HG03378 (cell line): ENCODE results near the gene LCN2.
"Not testable (repeated sequence)": the region's sequence is repeated elsewhere in the genome, so short reads cannot be mapped to it uniquely, and the experiment has no call there.

Source experiments
- ATAC-seq: cut with Tn5 transposase; IDR thresholded peaks from one replicate; pipeline ENCODE4 v1.9.1; 2021; ENCODE audit warnings: mild to moderate bottlenecking, moderate library complexity; ENCODE audit not compliant: unreplicated experiment

The LCN2 gene

GRCh38 chr9:128149001-128149701, at the start of gene LCN2:
LCN2 (plus strand) TSS chr9:128149453; CDS start chr9:128149526, 73 bp downstream.
- ATAC-seq, result no peak

DNA sequence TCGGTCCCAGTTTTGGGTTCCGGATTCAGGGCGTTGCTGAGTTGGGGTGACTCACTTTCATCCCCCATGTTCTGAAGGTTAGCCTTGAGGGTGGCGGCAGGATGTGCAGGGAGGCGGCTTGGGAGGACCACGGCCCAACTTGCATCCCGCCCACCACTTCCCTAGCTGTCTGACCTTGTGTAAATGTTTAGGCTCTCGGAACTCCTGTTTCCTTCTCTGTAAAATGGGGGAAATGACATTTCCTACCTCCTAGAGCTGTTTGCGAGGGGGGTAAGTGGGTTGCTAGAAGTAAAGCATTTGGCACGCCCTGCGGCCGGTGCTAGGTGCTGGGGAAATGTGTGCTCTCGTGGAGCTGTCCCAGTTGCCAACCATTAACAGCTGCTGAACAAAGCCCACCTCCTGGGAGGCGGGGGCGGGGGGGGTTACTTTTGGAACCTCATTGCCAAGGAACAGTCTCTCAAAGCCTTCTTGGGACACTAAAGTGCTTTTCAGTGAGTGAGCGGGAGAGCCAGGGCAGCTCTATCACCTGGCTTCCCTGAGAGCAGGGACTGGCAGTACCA, 49.2 kb upstream of the LCN2 start:
- ATAC-seq, result no peak

- no peak for ATAC-seq
Observed at GRCh38 chr9:128100581-128100980, 48.7 kb upstream of the LCN2 start.

DNA sequence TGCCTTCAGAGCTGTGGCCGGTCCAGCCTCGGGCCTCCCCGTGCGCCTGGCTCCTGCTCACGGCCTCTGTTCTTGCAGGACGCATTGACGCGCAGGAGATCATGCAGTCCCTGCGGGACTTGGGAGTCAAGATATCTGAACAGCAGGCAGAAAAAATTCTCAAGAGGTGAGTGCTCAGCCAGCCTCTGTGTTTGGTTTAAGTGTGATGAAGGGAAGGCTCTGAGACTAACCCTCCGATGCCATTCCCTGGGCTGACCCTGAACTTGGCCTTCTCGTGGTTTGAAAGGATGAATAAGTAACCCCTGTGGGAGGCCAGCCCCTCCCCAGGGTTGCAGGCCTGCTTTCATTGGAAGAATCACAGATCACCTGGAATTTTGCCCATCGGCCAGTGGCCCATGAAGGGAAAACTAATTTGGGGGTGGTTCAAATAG, 48.0 kb upstream of the LCN2 start:
- no peak for ATAC-seq

GRCh38 chr9:128101690-128102089, 47.6 kb upstream of the LCN2 start:
- ATAC-seq, result no peak

DNA sequence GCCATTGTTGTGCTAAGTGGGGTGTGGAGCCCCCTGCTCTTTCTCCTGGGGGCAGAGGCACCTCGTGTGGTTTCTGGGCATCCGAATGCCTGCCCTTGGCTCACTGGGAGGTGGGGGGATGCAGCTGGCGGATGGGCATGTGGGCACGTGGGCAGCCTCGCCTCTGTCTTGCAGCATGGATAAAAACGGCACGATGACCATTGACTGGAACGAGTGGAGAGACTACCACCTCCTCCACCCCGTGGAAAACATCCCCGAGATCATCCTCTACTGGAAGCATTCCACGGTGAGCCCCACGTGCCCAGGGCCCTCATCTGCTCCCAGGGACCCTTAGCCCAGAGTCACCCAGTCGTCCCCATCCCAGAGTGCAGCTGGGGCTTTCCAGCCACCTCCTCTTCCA, 47.1 kb upstream of the LCN2 start:
- no peak for ATAC-seq

DNA sequence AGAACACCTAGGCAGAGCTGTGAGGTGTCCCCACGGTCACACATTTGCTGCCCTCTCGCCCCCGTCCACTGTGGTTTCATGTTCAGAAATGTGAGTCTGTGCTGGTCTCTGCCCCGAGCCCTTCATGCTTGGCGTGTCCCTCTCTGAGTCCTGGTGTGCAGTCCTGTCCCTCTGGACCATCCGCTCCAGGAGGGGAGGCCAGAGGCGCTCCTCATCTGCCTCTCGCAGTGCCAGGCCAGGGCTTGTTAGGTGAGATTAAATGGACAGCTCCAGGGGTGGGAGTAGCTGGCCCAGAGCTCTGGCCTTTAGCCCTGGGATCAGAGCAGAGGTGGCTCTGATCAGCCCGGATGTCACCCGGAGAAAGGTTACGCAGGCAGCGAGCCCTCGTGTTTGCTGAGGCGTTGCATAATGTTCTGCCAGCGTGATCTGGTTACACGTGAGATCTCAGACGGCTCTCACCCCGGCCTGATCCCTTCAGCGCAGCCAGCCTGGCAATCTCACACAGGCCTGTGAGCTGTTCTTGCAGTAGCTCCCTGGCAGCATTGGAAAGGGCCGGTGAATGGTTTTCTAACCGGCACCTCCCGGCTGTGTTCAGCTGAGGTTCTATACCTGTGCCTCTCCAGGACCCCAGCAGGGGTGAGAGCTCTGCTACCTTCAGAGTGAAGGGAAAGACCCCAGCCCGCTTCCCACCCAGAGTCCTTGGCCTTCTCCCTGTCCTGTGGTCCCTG, 46.2 kb upstream of the LCN2 start:
- ATAC-seq, result no peak

DNA sequence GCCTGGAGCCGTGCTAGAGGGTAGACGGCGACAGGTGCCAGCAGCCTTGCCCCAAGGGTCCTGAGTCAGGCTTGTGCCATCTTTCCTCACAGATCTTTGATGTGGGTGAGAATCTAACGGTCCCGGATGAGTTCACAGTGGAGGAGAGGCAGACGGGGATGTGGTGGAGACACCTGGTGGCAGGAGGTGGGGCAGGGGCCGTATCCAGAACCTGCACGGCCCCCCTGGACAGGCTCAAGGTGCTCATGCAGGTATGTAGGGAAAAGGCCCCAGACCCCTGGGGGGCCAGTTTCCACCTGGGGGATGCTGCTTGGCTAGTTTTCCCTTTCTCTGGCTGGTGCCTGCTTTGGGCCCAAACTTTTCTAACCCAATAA, 45.7 kb upstream of the LCN2 start:
- ATAC-seq, result no peak

DNA sequence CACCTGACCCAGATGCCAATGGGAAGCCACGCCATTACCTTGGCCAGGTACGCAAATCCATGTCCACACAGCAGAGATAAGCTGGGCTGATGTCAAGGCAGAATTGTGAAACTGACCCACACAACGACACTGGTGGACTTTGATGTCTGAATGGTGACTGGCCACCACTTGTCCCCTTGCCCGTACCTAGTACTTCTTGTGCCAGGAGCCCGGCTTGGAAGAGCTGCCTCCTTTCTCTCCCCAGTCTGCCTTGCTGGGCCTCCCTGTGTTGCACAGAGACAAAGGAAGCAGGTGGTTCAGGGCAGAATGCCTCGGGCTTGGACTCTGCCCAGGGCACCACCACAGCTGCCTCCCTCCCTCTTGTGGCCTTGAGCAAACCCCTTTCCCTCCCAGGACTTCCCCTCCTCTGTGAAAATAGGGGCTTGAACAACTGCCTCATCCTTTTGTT, 45.1 kb upstream of the LCN2 start:
- ATAC-seq, result no peak

- no peak for ATAC-seq
Observed at GRCh38 chr9:128105538-128106175, 43.6 kb upstream of the LCN2 start.

- no peak for ATAC-seq
Observed at GRCh38 chr9:128106181-128106939, 42.9 kb upstream of the LCN2 start.

DNA sequence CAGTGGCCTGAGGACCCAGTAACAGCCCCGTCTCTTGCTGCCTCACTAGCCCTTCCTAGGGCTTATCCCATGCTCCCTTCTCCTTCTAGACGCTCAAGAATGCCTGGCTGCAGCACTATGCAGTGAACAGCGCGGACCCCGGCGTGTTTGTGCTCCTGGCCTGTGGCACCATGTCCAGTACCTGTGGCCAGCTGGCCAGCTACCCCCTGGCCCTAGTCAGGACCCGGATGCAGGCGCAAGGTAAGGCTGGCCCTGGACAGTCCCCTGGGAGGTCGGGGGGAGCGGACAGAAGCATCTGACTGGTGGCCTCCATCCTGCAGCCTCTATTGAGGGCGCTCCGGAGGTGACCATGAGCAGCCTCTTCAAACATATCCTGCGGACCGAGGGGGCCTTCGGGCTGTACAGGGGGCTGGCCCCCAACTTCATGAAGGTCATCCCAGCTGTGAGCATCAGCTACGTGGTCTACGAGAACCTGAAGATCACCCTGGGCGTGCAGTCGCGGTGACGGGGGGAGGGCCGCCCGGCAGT, 42.2 kb upstream of the LCN2 start:
- no peak for ATAC-seq

DNA sequence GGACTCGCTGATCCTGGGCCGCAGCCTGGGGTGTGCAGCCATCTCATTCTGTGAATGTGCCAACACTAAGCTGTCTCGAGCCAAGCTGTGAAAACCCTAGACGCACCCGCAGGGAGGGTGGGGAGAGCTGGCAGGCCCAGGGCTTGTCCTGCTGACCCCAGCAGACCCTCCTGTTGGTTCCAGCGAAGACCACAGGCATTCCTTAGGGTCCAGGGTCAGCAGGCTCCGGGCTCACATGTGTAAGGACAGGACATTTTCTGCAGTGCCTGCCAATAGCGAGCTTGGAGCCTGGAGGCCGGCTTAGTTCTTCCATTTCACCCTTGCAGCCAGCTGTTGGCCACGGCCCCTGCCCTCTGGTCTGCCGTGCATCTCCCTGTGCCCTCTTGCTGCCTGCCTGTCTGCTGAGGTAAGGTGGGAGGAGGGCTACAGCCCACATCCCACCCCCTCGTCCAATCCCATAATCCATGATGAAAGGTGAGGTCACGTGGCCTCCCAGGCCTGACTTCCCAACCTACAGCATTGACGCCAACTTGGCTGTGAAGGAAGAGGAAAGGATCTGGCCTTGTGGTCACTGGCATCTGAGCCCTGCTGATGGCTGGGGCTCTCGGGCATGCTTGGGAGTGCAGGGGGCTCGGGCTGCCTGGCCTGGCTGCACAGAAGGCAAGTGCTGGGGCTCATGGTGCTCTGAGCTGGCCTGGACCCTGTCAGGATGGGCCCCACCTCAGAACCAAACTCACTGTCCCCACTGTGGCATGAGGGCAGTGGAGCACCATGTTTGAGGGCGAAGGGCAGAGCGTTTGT, 41.6 kb upstream of the LCN2 start:
- no peak for ATAC-seq

- ATAC-seq, result no peak
Observed at GRCh38 chr9:128108269-128109049, 40.8 kb upstream of the LCN2 start.

DNA sequence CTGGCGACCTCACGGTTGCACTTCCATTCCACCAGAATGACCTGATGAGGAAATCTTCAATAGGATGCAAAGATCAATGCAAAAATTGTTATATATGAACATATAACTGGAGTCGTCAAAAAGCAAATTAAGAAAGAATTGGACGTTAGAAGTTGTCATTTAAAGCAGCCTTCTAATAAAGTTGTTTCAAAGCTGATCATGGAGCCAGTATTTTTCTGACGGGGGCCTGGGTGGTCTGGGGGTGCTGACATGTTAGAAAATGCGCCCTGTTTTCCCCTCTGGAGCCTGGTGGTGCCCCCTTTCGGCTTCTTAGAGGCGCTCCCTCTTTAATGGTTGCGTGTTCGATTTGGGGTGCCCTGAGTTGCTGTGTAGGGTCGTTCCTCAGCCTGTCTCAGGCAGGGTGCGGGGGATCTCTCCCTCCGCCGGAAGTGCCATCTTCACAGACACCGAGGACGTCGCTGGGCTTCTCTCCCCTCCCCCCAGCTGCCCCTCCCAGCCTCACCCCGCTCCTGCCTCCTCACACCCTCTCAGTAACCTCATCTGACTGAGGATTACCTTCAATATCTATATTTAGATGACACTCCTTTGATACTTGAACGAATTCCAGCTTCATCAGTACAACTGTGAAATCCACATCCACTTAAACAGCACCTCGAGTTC, 40.1 kb upstream of the LCN2 start:
- no peak for ATAC-seq

DNA sequence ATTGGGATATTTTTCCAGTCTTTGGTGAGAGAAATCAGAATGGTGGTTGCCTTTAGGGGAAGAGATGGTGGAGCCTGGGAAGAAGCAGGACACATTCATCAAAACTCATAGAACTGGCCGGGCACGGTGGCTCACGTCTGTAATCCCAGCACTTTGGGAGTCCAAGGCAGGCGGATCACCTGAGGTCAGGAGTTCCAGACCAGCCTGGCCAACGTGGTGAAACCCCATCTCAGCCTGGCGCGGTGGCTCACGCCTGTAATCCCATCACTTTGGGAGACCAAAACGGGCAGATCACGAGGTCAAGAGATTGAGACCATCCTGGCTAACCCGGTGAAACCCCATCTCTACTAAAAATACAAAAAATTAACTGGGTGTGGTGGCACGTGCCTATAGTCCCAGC, 37.5 kb upstream of the LCN2 start:
- ATAC-seq, result not testable (repeated sequence)

GRCh38 chr9:128113526-128114325, 35.5 kb upstream of the LCN2 start:
- no peak for ATAC-seq
